Brain pericyte (primary cell): ENCODE measurements around the gene ARID1B.

Experiments
- DNase-seq: peaks from one replicate; pipeline ENCODE4 v3.0.0-alpha.2; 2012; ENCODE audit warnings: low read depth, low spot score

Gene ARID1B

DNA sequence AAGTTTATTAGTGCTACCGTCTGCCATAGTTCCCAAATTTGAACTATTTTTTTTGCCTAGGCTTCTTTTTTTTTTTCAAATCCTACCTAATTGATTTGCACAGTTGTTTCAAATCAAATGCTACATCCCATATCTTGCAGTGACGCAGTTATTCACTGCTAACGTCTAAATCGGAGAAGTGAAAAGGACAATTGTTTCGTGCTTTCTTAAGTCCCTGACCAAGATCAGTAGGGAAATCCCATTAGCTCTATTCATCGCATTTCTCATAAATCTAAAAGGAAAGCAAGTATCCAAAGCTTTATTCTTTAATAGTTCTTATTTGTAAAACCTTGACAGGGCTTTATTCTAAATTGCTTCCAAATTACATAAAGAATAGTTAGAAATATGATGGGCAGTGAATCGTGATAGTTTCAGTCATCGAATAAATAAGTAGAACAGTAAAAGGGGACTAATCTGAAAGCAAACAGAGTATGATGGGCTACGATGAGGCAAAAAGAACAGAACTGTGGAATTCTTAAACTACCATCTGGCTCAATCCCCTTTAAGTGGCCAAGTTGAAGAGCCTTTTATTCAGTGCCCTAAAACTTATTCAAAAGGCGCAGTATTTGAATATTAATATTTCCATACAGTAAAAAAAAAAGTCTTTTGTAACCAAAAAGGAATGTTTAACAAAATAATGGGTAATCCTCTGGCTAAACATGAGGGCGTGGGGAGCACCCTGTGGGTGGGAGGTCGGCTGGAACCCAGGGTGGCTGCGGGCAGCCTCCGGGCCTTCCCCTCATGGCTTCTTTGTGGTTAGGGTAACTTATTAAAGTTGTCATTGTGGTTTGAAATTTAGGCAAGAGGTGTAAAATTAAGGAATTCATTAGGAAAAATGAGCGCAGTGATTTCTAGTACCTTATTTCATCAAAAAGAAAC is 3.0 kb upstream of the ARID1B start:
- DNase-seq: no peak

DNA sequence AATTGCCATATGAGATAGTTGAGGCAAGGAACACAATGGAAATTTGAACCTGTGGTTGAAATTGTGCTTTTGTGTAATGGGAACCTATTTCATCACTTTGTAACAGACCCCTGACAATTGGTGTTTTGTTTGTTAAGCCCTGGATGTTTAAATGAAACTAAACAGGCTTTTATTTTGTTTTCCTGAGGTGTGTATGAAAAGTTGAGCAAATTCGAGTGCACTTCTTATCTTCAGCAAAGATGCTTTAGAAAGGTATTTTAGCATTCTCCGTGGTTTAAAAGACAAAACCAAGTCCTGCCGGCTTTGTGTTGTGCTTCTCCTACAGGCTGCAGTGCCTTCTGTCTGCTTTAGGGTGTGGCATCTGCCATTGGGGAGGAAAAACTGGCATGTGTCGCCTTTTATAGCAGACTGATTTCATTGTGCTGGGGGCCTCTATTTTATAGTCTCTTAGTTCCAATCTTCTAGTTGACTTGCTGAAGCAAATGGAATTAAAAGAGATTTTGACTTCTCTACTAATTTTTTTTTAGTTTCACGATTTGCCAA is 2.2 kb upstream of the ARID1B start:
- DNase-seq: no peak

DNA sequence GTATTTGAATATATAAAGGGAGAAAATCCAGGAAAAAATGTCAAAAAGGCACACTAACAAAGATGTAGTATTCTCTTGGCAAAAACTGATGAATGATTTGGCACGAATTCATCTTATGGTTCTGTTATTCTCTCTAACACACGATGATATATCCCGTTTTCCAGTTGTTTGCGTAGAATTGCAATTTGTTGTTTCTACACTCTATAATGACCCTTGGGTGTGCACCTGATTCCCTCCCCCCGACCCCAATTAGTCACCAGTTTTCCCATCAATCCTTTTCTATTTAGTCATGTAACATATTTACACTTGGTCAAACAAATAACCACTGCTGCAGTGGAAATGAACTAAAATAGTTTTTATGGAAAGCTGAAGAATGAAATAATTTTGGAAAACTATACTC is 1.5 kb upstream of the ARID1B start:
- DNase-seq: no peak

DNA sequence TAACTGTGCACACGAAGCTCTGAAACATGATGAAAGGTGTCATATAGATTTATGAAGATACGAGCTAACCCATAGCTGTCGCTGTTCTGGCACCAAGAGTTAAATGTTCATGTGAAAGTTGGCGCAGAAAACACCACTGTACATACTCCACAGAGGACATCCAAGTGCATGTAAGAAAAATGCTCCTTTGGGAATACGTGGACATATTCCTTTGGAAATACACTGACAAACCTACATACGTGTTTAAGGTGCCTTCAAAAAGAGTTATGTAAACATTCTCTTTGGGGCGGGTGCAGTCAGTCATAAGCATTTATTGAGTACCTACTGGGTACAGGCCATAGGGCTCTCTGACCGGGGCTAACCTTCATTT is 723 bp upstream of the ARID1B start:
- no peak for DNase-seq

DNA sequence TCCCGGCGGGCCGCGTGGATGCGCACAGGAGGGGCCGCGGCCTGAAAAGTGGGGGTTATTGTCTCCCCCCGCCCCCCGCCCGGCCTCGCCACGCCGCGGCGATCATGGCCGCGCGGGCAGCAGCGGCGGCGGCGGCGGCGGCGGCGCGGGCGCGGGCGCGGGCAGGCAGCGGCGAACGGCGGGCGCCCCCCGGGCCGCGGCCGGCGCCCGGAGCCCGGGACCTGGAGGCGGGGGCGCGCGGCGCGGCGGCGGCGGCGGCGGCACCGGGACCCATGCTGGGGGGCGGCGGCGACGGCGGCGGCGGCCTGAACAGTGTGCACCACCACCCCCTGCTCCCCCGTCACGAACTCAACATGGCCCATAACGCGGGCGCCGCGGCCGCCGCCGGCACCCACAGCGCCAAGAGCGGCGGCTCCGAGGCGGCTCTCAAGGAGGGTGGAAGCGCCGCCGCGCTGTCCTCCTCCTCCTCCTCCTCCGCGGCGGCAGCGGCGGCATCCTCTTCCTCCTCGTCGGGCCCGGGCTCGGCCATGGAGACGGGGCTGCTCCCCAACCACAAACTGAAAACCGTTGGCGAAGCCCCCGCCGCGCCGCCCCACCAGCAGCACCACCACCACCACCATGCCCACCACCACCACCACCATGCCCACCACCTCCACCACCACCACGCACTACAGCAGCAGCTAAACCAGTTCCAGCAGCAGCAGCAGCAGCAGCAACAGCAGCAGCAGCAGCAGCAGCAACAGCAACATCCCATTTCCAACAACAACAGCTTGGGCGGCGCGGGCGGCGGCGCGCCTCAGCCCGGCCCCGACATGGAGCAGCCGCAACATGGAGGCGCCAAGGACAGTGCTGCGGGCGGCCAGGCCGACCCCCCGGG is 637 bp downstream of the ARID1B start:
- no peak for DNase-seq

DNA sequence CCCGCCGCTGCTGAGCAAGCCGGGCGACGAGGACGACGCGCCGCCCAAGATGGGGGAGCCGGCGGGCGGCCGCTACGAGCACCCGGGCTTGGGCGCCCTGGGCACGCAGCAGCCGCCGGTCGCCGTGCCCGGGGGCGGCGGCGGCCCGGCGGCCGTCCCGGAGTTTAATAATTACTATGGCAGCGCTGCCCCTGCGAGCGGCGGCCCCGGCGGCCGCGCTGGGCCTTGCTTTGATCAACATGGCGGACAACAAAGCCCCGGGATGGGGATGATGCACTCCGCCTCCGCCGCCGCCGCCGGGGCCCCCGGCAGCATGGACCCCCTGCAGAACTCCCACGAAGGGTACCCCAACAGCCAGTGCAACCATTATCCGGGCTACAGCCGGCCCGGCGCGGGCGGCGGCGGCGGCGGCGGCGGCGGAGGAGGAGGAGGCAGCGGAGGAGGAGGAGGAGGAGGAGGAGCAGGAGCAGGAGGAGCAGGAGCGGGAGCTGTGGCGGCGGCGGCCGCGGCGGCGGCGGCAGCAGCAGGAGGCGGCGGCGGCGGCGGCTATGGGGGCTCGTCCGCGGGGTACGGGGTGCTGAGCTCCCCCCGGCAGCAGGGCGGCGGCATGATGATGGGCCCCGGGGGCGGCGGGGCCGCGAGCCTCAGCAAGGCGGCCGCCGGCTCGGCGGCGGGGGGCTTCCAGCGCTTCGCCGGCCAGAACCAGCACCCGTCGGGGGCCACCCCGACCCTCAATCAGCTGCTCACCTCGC is 1.5 kb downstream of the ARID1B start:
- DNase-seq: no peak

DNA sequence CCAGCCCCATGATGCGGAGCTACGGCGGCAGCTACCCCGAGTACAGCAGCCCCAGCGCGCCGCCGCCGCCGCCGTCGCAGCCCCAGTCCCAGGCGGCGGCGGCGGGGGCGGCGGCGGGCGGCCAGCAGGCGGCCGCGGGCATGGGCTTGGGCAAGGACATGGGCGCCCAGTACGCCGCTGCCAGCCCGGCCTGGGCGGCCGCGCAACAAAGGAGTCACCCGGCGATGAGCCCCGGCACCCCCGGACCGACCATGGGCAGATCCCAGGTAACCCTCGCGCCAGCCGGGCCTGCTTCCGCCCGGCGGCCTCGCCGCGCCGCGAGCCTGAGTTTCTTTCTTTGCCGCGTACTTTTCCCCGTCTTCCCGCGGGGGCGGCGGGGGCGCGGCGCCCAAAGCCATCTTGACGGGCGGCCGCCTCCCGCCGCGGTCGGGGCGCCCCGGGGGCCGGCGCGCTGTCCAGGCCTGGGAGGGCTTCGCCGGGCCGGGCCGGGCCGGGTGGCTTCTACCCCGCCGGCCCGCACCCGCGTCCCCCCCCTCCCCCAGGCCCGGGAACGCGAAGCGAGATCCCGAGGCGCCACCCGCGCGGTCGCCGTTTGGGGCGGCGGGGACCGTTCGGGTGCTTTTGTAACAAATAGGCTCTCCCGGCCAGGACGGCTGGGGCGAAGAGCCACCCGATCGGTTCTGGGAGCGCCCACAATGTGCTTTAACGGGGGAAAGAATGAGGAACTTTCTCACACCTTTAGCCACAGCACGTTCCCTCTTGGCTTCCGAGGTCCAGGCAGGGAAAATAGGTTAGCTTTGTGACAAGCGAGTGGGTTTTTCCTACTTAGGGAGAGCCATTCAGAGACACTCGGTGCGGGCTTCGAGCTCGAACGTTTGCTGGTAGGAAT is 2.3 kb downstream of the ARID1B start:
- DNase-seq: no peak

DNA sequence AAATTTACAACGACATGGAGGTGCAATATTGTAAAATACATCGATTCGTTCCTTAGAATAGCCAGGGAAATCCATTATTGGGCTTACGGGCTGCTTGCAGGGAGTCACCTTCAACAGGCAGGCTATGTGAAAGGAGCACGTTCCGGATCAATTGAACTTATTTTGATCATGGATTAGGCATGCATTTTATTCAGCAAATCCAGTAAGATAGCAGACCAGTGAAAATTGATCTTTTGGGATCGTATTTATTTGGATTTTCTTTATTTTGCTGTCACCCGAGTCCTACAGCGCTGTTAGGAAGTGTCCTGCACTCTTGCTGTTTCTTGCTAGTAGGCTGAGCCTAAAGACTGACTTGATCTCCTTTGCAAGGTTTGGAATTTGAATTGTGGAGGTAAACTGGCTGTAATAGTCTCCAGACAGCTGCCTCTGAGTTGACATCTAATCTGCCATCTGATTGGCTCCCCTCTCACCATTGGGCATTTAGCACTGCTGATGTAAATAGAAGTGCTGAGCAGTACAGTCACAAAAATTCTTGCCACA is 3.0 kb downstream of the ARID1B start:
- peak; percentile 73 for DNase-seq

DNA sequence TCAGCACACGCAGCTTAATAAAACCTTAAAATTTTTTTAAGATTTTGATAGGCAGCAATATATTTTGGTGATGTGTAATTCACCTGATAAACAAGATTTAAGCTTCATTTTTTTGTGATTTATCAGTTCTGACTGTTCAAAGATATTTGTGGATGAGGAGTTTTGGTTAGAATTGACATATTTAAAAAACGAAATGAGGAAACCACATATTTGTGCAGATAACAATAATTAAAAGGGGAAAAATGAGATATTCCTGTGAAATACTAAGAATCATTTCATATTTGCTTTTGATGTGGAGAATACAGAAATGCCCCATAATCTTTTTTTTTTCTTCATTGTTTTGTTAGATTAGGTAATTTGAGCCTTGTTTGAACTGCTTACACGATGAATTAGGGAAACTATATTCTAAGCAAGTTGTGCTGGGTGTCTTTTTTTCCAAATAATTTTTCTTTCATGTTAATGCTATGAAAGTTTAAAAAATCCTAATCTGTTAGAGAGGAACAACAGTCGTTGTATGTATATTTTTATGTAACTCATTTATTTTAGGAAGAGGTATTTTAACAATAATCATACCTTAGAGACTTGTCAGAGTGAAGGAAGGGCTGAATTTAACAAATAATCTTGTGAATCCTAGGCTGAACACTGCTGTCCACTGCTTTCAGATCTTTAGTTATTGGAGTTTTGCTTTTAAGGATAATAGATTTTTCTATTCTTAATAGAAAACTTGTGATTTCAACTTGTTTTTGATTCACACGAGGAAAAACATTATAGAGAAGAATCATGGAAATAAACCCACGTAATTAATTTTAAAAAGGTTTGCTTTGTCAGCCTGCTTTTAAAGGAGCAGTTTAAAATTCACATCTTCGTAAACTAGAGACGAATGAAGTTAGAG is 4.0 kb downstream of the ARID1B start:
- DNase-seq: no peak

DNA sequence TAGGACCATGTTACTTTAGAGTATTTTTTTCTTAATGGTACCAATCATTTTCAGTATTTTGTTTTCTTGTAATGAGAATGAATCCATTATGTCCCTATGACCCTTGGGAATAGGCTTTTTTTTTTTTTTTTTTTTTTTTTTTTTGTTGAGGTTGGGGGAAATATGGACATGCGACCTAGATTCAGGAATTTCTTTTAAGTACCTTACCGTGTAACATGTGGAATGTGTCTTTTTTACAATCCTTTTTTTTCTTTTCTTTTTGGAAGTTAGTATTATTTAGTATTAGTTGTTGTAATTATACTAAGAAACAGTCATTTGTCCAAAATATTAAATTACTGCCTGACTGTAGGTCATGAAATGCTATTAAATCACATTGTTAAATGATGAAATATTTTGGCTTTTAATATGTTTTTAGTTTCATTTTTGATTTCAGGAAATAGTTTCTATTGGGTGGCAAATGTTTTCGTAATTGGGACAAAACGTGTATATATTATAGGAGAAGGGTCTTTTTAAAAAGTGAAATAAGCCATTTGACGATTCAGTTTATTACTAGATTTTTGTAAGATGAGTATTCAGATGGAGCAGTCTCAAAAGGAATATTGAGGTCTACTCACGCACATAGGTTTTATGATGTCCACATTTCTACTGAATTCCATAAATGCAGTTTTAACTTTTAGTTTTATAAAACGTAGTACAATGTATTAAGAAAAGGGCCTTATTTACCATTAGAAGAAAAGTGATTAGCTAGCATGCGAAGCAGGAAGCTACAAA is 4.9 kb downstream of the ARID1B start:
- DNase-seq: no peak

DNA sequence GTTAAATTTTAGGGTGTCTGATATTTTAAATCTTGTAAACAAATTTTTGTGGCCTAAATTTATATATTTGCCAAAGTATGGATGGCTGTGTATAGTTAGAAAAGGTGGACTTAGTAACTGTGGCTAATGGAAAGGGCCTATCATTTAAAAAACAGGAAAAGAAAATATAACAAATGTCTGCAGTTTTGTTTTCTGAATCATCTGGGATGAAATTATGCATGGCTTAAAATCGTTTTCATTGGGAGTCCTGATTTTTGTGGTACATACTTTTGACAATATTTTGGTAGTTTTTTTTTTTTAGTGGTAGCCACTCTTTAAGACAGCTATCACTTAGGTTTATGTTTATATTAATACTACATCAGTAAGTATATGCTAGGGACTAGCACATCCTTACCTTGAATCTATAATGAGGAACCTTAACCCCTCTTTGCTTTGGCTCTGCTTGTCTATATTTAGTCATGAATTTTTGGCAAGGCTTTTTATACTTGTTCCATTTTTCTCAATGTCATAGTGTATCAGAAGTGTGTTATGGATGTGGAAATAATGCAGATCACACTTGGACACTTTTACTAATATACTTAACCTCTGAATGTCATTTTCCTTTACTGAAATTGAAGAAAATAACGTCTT is 5.6 kb downstream of the ARID1B start:
- no peak for DNase-seq

DNA sequence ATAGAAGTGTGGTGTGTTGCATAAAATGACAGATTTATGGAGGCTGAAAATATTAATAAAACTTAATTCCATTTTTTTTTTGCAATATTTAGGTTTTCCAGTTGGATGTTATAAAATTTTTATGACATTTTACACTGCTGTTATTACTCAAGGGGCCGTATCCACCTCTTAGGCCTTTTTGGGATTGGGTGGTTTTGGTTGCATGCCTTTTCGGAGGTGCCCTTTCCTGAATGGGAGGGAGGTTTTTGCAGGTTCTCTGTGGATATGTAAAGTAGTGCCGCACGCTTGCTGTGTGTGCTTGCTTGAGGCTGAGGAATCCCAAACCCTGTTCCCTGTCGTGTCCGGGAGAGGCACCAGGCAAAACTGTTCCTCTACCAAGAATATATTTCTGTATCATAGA is 6.8 kb downstream of the ARID1B start:
- no peak for DNase-seq

DNA sequence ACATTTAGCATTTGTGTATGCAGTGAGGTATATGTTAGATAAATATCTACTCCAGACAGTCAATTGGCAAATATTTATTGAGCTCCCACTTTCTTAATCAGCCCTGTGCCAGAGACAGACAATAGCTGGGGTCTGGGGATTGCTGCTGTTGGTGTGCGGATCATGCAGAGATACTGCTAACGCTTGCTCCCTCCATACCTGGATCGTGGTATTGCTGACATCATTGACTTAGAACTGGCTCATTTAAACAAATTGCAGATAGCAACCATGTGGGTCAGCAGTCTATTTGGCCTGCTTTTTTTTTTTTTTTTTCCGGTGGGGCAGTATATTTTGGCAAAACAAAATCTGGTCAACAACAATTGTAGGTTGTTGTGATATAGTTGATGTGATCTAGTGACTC is 9.5 kb downstream of the ARID1B start:
- DNase-seq: no peak

DNA sequence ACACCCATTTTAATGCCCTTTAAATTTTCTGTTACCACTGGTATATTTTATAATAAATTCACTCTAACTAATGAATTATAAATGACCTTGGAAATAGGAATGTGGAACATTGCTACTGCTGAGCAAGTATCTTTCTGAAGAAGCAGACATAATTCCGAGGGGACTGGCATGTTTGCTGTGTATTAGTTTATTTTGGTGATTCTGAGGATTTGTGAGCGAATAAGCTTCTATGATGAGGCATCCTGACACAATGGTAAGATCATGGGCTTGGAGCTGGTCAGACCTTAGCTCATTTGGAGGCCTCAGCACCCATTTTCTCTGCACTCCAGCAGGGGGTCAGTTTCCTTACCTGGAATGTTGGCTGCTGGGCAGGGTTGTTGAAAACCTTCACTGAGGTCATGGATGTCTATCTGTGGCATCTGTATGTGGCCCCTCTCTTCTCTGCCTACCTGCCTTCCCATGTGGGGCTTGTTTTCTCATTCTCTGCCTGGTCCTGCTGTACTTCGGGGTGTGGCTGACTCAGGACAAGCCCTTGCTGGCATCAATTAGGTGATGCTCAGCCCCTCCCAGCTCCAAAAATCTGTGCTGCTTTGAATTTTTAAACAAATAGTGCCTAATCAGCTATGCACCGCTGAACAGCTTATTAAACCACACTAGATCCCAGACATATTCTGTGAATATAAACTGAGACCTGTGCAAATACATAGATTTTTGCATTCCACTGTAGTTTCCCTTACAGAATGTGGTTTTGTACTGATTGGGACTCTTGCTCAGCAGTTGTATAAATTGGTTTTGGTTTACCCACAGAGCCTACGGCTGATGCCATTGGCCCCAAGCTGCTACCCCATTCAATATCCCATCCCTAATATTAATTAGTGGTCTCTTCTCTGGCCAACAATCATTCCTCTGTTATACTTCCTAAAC is 10.7 kb downstream of the ARID1B start:
- DNase-seq: no peak

DNA sequence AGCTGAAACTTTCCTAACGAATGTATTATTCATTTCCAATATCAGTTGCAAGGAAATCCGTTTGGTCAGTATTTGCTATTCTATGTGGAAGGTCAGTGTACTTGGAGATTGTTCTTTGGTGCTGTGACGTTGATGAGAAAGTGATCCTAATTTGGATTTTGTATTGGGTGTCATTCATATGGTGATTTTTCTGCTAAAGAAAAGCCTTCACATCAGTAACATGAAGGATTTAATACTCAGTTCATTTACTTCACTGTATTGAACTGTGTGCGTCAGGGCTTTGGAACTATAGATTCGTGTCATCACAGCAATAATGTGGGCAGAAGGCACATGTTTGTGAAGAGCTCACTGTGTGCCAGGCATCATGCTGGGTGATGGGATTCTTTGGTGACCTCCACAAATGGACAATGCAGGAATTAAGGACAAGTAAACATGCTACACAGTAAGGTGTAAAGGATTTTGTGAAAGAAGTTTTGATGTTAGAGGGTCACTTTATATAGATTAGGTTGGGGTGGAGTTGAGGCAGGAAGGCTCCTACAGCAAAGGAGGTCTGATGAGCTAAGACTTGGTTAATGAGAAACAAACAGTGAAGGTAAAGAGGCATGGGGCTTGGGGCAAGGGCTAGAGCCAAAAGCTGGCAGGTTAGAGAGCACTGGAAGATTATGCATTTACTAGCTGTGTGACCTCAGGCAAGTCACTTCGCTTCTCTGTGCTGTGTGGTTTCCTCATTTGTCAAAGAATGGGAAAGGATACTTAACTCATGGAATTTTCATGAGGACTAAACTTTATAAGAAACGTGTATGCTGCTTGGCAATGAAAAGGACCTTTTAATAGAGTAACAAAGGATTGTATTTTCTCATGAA is 12.1 kb downstream of the ARID1B start:
- no peak for DNase-seq

DNA sequence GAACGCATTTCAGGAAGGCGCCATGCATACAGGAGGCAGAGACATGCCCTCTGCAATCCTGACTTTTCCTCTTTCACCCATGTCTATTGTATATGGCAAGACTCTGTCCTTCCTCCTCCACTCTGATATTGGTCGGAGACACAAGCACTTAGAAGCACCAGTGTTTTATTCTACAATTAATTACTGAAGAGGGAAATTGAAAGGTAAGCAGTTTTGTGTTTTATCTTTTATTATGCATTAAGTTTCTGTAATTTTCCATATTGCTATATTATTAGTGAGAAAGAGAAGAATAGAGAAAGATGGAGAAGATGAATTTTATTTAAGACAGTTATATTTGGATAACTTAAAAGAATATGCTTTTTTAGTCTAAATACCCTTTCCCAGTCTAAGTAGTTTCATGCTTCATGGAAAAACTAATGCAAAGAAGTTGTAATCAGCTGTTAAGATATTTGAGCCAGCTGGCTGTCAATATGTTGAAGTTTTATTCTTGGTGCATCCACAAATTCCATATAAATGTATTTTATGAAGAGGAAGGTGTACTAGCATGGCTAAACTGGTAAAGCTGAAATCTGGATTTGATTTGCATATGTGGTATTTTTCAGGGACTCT is 13.6 kb downstream of the ARID1B start:
- no peak for DNase-seq
